Effector memory CD4-positive, alpha-beta T cell (primary cell): ENCODE measurements around the gene SERPINA12.
"Not testable (repeated sequence)": the region's sequence is repeated elsewhere in the genome, so short reads cannot be mapped to it uniquely, and the experiment has no call there.

ENCODE experiments used
- DNase-seq, 3 donors: peaks; one replicate each; pipeline ENCODE4 v3.0.0-alpha.2; 2020
- H3K27ac ChIP-seq: 2 replicates; pipeline ENCODE4 v1.7.0; 2013; ENCODE audit warnings: mild to moderate bottlenecking, low read length, moderate library complexity; ENCODE audit not compliant: insufficient read depth, poor library complexity, severe bottlenecking
- H3K27me3 ChIP-seq: replicated peaks from 2 replicates; pipeline ENCODE4 v1.7.0; 2013; ENCODE audit warnings: mild to moderate bottlenecking, low read length; ENCODE audit not compliant: insufficient read depth, control insufficient read depth, poor library complexity, severe bottlenecking
- H3K36me3 ChIP-seq: 2 replicates; pipeline ENCODE4 v1.7.0; 2013; ENCODE audit warnings: mild to moderate bottlenecking, low read length, moderate library complexity; ENCODE audit not compliant: control insufficient read depth, insufficient read depth
- H3K4me1 ChIP-seq: 2 replicates; pipeline ENCODE4 v1.7.0; 2013; ENCODE audit warnings: low read length, mild to moderate bottlenecking; ENCODE audit not compliant: control insufficient read depth, insufficient read depth, poor library complexity, severe bottlenecking
- H3K4me3 ChIP-seq: 2 replicates; pipeline ENCODE4 v1.7.0; 2013; ENCODE audit warnings: low read length, low read depth, mild to moderate bottlenecking; ENCODE audit not compliant: insufficient read depth, poor library complexity, severe bottlenecking
- H3K9me3 ChIP-seq: 2 replicates; pipeline ENCODE4 v1.7.0; 2013; ENCODE audit warnings: mild to moderate bottlenecking, low read length, moderate library complexity; ENCODE audit not compliant: control insufficient read depth

Gene SERPINA12

DNA sequence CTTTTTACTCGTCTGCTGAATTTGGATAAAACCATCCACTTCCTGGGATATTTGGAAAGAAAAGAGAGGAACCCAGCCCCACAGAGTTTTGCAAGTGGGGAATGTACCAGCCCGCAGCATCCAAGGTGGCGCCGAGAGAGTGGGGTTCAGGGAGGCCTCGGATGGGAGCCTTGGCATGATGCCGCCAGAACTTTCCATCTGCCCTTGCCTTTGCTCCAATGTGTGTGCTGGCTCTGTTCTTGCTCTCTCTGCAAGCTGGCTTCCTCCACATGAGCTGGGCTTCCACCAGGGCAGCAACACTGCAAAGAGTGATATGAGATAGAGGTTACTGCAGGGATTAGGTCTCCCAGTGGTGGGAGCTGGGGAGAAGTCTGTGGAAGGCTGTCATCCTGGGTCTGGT is 6.6 kb upstream of the SERPINA12 start:
- Histone ChIP-seq H3K4me1 (no peaks in the 10 kb centered on the region), H3K27me3 (no peaks in the 10 kb centered on the region), H3K9me3 (no peaks in the 10 kb centered on the region), H3K27ac (no peak overlapping the region), H3K36me3 (no peaks in the 10 kb centered on the region), H3K4me3 (no peak overlapping the region)
- DNase-seq: no peak

DNA sequence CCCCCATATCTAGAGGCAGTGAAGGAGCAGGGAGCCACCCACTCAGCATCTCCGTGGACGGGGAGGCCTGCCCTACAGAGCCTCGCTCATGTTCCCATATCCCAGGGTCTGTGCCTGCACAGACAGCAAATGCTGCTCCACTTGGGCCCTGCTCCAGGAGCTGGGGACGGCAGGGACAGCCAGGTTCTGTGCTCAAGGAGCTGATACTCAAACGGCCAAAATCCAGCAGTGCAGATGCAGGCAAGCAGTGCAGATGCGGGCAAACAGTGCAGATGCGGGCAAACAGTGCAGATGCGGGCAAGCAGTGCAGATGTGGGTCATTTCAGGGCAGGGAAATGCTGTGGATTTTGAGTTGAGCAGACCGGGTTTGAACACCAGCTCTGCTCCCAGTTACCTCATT is 6.2 kb upstream of the SERPINA12 start:
- H3K4me3 ChIP-seq: no peak overlapping the region
- H3K27ac ChIP-seq: no peak overlapping the region
- no peaks in the 10 kb centered on the region for H3K36me3 ChIP-seq
- H3K4me1 ChIP-seq: no peaks in the 10 kb centered on the region
- H3K9me3 ChIP-seq: no peaks in the 10 kb centered on the region
- no peak for DNase-seq
- no peaks in the 10 kb centered on the region for H3K27me3 ChIP-seq

DNA sequence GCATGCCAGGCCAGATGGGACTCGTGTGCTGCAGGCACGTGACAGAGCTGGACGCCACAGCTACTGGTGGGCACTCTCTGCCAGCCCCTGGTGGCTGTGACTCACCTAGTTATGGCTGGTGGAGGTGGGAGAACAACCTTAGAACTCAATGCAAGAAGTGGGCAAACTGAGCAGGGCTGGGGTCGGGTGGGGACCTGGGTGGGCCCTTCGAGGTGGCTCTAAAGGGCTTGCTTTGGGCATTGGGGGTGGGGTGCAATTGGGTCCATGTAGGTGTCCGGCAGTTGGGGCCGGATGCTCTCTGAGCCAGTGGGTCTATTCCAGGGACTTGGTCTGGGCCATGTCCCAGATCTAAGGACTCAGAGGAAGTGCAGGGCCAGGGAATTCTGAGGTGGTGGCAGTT is 5.1 kb upstream of the SERPINA12 start:
- H3K27me3 ChIP-seq: no peaks in the 10 kb centered on the region
- DNase-seq: no peak
- no peak overlapping the region for H3K4me3 ChIP-seq
- no peak overlapping the region for H3K27ac ChIP-seq
- no peaks in the 10 kb centered on the region for H3K9me3 ChIP-seq
- H3K4me1 ChIP-seq: no peaks in the 10 kb centered on the region
- H3K36me3 ChIP-seq: no peaks in the 10 kb centered on the region

- not testable (repeated sequence) for H3K4me3 ChIP-seq, DNase-seq, H3K27me3 ChIP-seq, H3K9me3 ChIP-seq, H3K27ac ChIP-seq, H3K36me3 ChIP-seq, H3K4me1 ChIP-seq
Measured at GRCh38 chr14:94510481-94510880, 1.2 kb upstream of the SERPINA12 start.

GRCh38 chr14:94505641-94506040 is 3.6 kb downstream of the SERPINA12 start:
- H3K27ac ChIP-seq: no peak overlapping the region
- no peaks in the 10 kb centered on the region for H3K36me3 ChIP-seq
- H3K4me1 ChIP-seq: no peaks in the 10 kb centered on the region
- H3K4me3 ChIP-seq: no peak overlapping the region
- H3K27me3 ChIP-seq: no peaks in the 10 kb centered on the region
- no peaks in the 10 kb centered on the region for H3K9me3 ChIP-seq
- DNase-seq: no peak

- no peak overlapping the region for H3K27ac ChIP-seq
- no peaks in the 10 kb centered on the region for H3K9me3 ChIP-seq
- no peaks in the 10 kb centered on the region for H3K27me3 ChIP-seq
- H3K4me1 ChIP-seq: no peaks in the 10 kb centered on the region
- DNase-seq: no peak
- no peak overlapping the region for H3K4me3 ChIP-seq
- H3K36me3 ChIP-seq: no peaks in the 10 kb centered on the region
Measured at GRCh38 chr14:94505206-94505605, 4.1 kb downstream of the SERPINA12 start.

GRCh38 chr14:94501588-94502516 is 7.4 kb downstream of the SERPINA12 start:
- H3K27me3 ChIP-seq: no peaks in the 10 kb centered on the region
- DNase-seq: no peak

DNA sequence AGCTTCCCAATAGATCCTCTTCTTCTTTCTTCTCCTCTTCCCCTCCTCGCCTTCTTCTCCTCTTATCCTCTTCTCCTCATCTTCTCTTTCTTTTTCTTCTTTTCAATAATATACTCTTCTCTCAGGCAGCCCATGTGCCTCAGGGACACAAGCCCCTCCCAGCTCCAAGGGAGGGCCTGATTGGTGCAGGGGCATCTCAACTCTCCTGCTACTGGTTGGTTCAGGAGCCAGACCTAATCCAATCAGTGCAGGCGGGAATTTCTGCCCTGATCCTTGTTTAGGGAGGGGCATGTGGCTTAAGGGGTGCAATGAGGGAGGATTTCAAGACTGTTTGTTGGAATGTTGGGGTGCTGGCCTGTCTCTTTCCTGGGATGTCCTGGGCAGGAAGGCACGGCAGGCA is 9.0 kb downstream of the SERPINA12 start:
- no peaks in the 10 kb centered on the region for H3K9me3 ChIP-seq
- no peak for DNase-seq
- no peak overlapping the region for H3K4me3 ChIP-seq
- no peaks in the 10 kb centered on the region for H3K4me1 ChIP-seq
- H3K36me3 ChIP-seq: no peaks in the 10 kb centered on the region
- H3K27ac ChIP-seq: no peak overlapping the region
- no peaks in the 10 kb centered on the region for H3K27me3 ChIP-seq

More at GRCh38 chr14:94501588-94502516, 7.4 kb downstream of the SERPINA12 start:
- Histone ChIP-seq H3K4me1 (no peaks in the 10 kb centered on the region), H3K9me3 (no peaks in the 10 kb centered on the region), H3K36me3 (no peaks in the 10 kb centered on the region), H3K27ac (no peak overlapping the region), H3K4me3 (no peak overlapping the region)

- H3K9me3 ChIP-seq: no peaks in the 10 kb centered on the region
Measured at GRCh38 chr14:94499673-94500072, 9.6 kb downstream of the SERPINA12 start.

DNA sequence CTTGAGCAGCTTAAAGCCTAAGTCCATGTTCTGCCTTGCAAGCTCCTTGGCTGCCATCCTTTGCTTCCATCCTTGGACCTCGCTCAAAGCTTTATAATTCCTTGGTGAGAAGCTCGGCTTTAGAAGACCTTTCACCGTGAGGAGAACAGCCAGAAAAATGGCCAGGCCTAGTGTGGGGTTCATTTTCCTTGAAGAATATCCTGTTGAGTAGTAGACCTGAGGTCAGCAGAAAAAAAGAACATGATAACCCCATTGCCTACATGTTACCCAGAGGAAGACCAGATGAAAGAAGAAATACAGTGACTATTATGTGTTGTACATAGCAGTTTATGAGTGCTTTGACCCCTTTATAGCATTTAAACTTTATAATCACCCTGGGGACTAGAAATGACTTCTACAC is 11.1 kb downstream of the SERPINA12 start:
- Histone ChIP-seq H3K27me3 (no peaks in the 10 kb centered on the region), H3K27ac (no peak overlapping the region)

More at GRCh38 chr14:94499673-94500072, 9.6 kb downstream of the SERPINA12 start:
- Histone ChIP-seq H3K27ac (no peak overlapping the region), H3K4me3 (no peak overlapping the region), H3K36me3 (no peaks in the 10 kb centered on the region), H3K4me1 (no peaks in the 10 kb centered on the region), H3K27me3 (no peaks in the 10 kb centered on the region)
- no peak for DNase-seq

More for the DNA sequence above, 11.1 kb downstream of the SERPINA12 start:
- H3K4me1 ChIP-seq: no peaks in the 10 kb centered on the region
- H3K9me3 ChIP-seq: no peaks in the 10 kb centered on the region
- DNase-seq: no peak
- H3K36me3 ChIP-seq: no peaks in the 10 kb centered on the region
- no peak overlapping the region for H3K4me3 ChIP-seq
